ENCODE data around the gene GALNT9. TPM values are rescaled to one million over a fixed set of nuclear protein-coding genes. Genes with fewer than 3 reads are reported as not detected.

The GALNT9 gene
- total RNA-seq, 1 experiment from 2014 or later = 2.6 TPM

- Histone ChIP-seq H3K27me3 (ENCODE audit: insufficient read depth, low read length) (peaks cover 2% of the 10 kb centered on the region; the same call in 1 of the 2 replicates), H3K9me3 (ENCODE audit: control insufficient read depth in 1 of 2, insufficient read depth in 1 of 2, low read depth in 1 of 2, low read length in 2 of 2) (no peaks in the 10 kb centered on the region), H3K27ac (ENCODE audit: low read depth, low read length) (no peak overlapping the region), H3K4me1 (ENCODE audit: control insufficient read depth in 1 of 2, insufficient read depth in 2 of 2, low read length in 2 of 2) (peaks cover 0 to 10% of the 10 kb centered on the region in 2 experiments; a peak in 2 of 4 replicates), H3K4me3 (replicated peaks in 1 of 2; ENCODE audit: low read depth in 1 of 2, low read length in 2 of 2) (no peak overlapping the region), H3K79me2 (ENCODE audit: insufficient read depth, low read length) (no peaks in the 10 kb centered on the region), H3K4me2 (ENCODE audit: low read length) (0 out of 2 replicates have a peak overlapping the region, but pooled peaks have one; percentile 2), H3K9me2 (ENCODE audit: insufficient read depth) (no peaks in the 10 kb centered on the region), H3K9ac (ENCODE audit: low read length) (no peak overlapping the region), H4K20me1 (ENCODE audit: insufficient read depth) (no peaks in the 10 kb centered on the region), H2AFZ (ENCODE audit: low read depth, low read length, poor library complexity, severe bottlenecking) (no peak overlapping the region), H3K36me3 (ENCODE audit: control insufficient read depth in 1 of 2, insufficient read depth in 2 of 2, low read length in 2 of 2) (no peaks in the 10 kb centered on the region)
- ChIA-PET RAD21 (ENCODE audit: low non-redundant PET in 1 of 2, low total read pairs in 2 of 2, uncharacterized antibody in 2 of 2, unreplicated experiment in 2 of 2) (no interaction called here), CTCF (no interaction called here), POLR2A (no interaction called here)
- ATAC-seq (peak; percentile 34; the same call in 1 of the 2 replicates), DNase-seq (ENCODE audit: low read depth, low spot score) (no peak)
- BruUV-seq (replicated peaks) = no TSS peak
- TF ChIP-seq POLR2A (IDR thresholded peaks at IDR 0.05; ENCODE audit: borderline replicate concordance, extremely low read depth, insufficient read depth, insufficient read length) (no peak), YY1 (IDR thresholded peaks at IDR 0.05; ENCODE audit: extremely low read depth, insufficient replicate concordance, low read depth, low read length) (no peak), ATF3 (IDR thresholded peaks at IDR 0.05) (no peak), EGR1 (IDR thresholded peaks at IDR 0.05; ENCODE audit: low read depth) (no peak), EZH2 (IDR thresholded peaks at IDR 0.05) (no peak), SP1 (IDR thresholded peaks at IDR 0.05; ENCODE audit: low read depth) (no peak), SIN3A (IDR thresholded peaks at IDR 0.05; ENCODE audit: low read depth) (no peak), TCF7L2 (IDR thresholded peaks at IDR 0.05; ENCODE audit: borderline replicate concordance, extremely low read depth, insufficient read depth, insufficient read length) (no peak), SRF (IDR thresholded peaks at IDR 0.05; ENCODE audit: low read depth) (no peak), FOSL1 (IDR thresholded peaks at IDR 0.05; ENCODE audit: low read depth) (no peak), RAD21 (IDR thresholded peaks at IDR 0.05; ENCODE audit: low read depth) (no peak)
- TF ChIP-seq, protein P1, sequence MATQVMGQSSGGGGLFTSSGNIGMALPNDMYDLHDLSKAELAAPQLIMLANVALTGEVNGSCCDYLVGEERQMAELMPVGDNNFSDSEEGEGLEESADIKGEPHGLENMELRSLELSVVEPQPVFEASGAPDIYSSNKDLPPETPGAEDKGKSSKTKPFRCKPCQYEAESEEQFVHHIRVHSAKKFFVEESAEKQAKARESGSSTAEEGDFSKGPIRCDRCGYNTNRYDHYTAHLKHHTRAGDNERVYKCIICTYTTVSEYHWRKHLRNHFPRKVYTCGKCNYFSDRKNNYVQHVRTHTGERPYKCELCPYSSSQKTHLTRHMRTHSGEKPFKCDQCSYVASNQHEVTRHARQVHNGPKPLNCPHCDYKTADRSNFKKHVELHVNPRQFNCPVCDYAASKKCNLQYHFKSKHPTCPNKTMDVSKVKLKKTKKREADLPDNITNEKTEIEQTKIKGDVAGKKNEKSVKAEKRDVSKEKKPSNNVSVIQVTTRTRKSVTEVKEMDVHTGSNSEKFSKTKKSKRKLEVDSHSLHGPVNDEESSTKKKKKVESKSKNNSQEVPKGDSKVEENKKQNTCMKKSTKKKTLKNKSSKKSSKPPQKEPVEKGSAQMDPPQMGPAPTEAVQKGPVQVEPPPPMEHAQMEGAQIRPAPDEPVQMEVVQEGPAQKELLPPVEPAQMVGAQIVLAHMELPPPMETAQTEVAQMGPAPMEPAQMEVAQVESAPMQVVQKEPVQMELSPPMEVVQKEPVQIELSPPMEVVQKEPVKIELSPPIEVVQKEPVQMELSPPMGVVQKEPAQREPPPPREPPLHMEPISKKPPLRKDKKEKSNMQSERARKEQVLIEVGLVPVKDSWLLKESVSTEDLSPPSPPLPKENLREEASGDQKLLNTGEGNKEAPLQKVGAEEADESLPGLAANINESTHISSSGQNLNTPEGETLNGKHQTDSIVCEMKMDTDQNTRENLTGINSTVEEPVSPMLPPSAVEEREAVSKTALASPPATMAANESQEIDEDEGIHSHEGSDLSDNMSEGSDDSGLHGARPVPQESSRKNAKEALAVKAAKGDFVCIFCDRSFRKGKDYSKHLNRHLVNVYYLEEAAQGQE (IDR thresholded peaks at IDR 0.05; ENCODE audit: low read depth) = no peak
- TF ChIP-seq, protein P2, sequence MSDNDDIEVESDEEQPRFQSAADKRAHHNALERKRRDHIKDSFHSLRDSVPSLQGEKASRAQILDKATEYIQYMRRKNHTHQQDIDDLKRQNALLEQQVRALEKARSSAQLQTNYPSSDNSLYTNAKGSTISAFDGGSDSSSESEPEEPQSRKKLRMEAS (IDR thresholded peaks at IDR 0.05) = no peak
- intact Hi-C loops (cut with micrococcal nuclease) = no loop called here
Measured at GRCh38 chr12:132363661-132364347, 34.4 kb upstream of the GALNT9 start.

All from HCT116 (cell line).